OCI-LY7 (cell line): ENCODE measurements around the gene PODXL2. TPM values are rescaled to one million over a fixed set of nuclear protein-coding genes. Genes with fewer than 3 reads are reported as not detected.

Source experiments
- BruUV-seq: library from RNA; stranded (reverse); fragments of 400-500 nt; replicated peaks from 2 replicates; lab custom pipeline; 2021; lab: Mats Ljungman, UMichigan
- CTCF ChIA-PET: fragments of 300-600 bp; sonication (Branson Sonifier 250); formaldehyde crosslinking; loops from one replicate; lab custom pipeline; 2022; ENCODE audit warnings: antibody characterized with exemption; ENCODE audit not compliant: unreplicated experiment; lab: Charles Lee
- POLR2A ChIA-PET: fragments of 300-600 bp; sonication (Branson Sonifier 250); formaldehyde crosslinking; loops from one replicate; lab custom pipeline; 2022; ENCODE audit warnings: antibody characterized with exemption; lab: Charles Lee
- DNase-seq: peaks from one replicate; pipeline ENCODE4 v3.0.0-alpha.2; 2015; ENCODE audit warnings: low spot score
- H2AFZ ChIP-seq: fragments of 200-600 bp; sonication (generic), shearing (Covaris generic); 2 replicates; pipeline ENCODE4 v1.6.1; 2014; ENCODE audit warnings: mild to moderate bottlenecking, antibody characterized with exemption, low read length, moderate library complexity
- H3K27ac ChIP-seq: fragments of 200-600 bp; sonication (generic); 2 replicates; pipeline ENCODE4 v1.5.1; 2014; ENCODE audit warnings: mixed run types, low read depth, mild to moderate bottlenecking, moderate library complexity, low read length, inconsistent platforms; ENCODE audit not compliant: poor library complexity, severe bottlenecking
- H3K36me3 ChIP-seq: fragments of 200-600 bp; sonication (generic); 2 replicates; pipeline ENCODE4 v1.6.1; 2014; ENCODE audit warnings: mild to moderate bottlenecking, antibody characterized with exemption, low read length, moderate library complexity, mixed read lengths; ENCODE audit not compliant: insufficient read depth
- H3K4me1 ChIP-seq: fragments of 200-600 bp; sonication (generic); 2 replicates; pipeline ENCODE4 v1.5.1; 2014; ENCODE audit warnings: mild to moderate bottlenecking, low read length; ENCODE audit not compliant: insufficient read depth, poor library complexity, severe bottlenecking
- H3K4me2 ChIP-seq: fragments of 200-600 bp; sonication (generic); 2 replicates; pipeline ENCODE4 v1.6.1; 2014; ENCODE audit warnings: mild to moderate bottlenecking, low read length
- H3K4me3 ChIP-seq: fragments of 200-600 bp; sonication (generic); 2 replicates; pipeline ENCODE4 v1.5.1; 2014; ENCODE audit warnings: mild to moderate bottlenecking, low read depth, low read length; ENCODE audit not compliant: poor library complexity, severe bottlenecking
- H3K79me2 ChIP-seq: fragments of 200-600 bp; sonication (generic); 2 replicates; pipeline ENCODE4 v1.6.1; 2016; ENCODE audit warnings: low read depth, mild to moderate bottlenecking, low read length, moderate library complexity, mixed read lengths; ENCODE audit not compliant: insufficient read depth
- H3K9me2 ChIP-seq: fragments of 200-600 bp; sonication (generic); 2 replicates; pipeline ENCODE4 v1.6.1; 2016; ENCODE audit warnings: mild to moderate bottlenecking, low read length, mixed read lengths; ENCODE audit not compliant: insufficient read depth
- H3K9me3 ChIP-seq: fragments of 200-600 bp; sonication (generic); 2 replicates; pipeline ENCODE4 v1.6.1; 2014; ENCODE audit warnings: mild to moderate bottlenecking, mixed run types, low read length, mixed read lengths
- H4K20me1 ChIP-seq: fragments of 200-600 bp; sonication (generic); 2 replicates; pipeline ENCODE4 v1.6.1; 2014; ENCODE audit warnings: mild to moderate bottlenecking, antibody characterized with exemption, low read length, moderate library complexity, mixed read lengths; ENCODE audit not compliant: insufficient read depth
- EZH2phosphoT487 ChIP-seq: fragments of 200-600 bp; sonication (generic); IDR thresholded peaks from 2 replicates; pipeline ENCODE4 v1.6.1; 2018; ENCODE audit warnings: low read depth, borderline replicate concordance, mild to moderate bottlenecking, mixed run types, antibody characterized with exemption, low read length, moderate library complexity, mixed read lengths
- intact Hi-C: fragments of 100-400 bp; cut with micrococcal nuclease; formaldehyde crosslinking; loops from one replicate; pipeline ENCODE4 v1.10.0; 2022; ENCODE audit not compliant: unreplicated experiment
- total RNA-seq, 2 experiments: library from RNA; depleted of rRNA in 1 of 2; stranded (reverse); fragments of >200 nt in 1 of 2; shearing (Covaris generic) in 1 of 2; gene quantifications; 2 replicates each; pipeline ENCODE4 v1.2.3, GENCODE V29; 2014 to 2022
- TF ChIP-seq, protein P1 (sequence below): fragments of 200-600 bp; sonication (generic); conservative IDR thresholded peaks from 2 replicates; pipeline ENCODE4 v1.5.1; 2014; ENCODE audit warnings: mild to moderate bottlenecking, antibody characterized with exemption, low read length, moderate library complexity, mixed read lengths

The PODXL2 gene
- total RNA-seq, 2 experiments from 2014 or later = 16.1 to 29.4 TPM

DNA sequence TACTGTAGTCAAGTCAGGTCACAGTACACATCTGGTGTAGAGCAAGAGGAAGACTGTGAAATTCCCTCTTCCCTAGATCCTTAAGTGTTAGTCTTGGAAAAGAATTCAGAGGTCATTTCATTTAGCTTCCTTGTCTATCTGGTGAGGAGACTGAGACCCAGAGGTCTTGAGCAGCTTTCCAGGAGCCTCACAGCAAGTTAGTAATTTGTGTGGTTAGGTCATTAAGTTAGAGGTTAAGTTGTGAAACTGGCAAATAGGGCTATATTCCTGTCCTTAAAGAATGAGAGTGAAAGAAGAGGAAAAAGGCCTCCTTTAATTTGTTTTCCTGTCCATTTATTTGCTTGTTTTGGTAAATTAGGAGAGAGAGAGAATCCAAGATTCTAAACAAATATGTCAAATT is 9.0 kb downstream of the PODXL2 start:
- intact Hi-C loops = no loop called here
- Histone ChIP-seq H3K79me2 (no peaks in the 10 kb centered on the region), H3K9me3 (no peaks in the 10 kb centered on the region), H3K27ac (no peak overlapping the region), H3K4me2 (no peak overlapping the region), H3K36me3 (no peaks in the 10 kb centered on the region; the same call in 1 of the 2 replicates), H3K4me3 (no peak overlapping the region), H3K9me2 (no peaks in the 10 kb centered on the region), H3K4me1 (peaks cover 12% of the 10 kb centered on the region), H4K20me1 (no peaks in the 10 kb centered on the region), H2AFZ (no peak overlapping the region)
- DNase-seq = no peak
- no TSS peak for BruUV-seq
- TF ChIP-seq, protein P1, sequence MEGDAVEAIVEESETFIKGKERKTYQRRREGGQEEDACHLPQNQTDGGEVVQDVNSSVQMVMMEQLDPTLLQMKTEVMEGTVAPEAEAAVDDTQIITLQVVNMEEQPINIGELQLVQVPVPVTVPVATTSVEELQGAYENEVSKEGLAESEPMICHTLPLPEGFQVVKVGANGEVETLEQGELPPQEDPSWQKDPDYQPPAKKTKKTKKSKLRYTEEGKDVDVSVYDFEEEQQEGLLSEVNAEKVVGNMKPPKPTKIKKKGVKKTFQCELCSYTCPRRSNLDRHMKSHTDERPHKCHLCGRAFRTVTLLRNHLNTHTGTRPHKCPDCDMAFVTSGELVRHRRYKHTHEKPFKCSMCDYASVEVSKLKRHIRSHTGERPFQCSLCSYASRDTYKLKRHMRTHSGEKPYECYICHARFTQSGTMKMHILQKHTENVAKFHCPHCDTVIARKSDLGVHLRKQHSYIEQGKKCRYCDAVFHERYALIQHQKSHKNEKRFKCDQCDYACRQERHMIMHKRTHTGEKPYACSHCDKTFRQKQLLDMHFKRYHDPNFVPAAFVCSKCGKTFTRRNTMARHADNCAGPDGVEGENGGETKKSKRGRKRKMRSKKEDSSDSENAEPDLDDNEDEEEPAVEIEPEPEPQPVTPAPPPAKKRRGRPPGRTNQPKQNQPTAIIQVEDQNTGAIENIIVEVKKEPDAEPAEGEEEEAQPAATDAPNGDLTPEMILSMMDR = no peak
- no peak for TF ChIP-seq EZH2phosphoT487
- ChIA-PET POLR2A (no interaction called here), CTCF (no interaction called here)

- intact Hi-C loops = no loop called here
- no peak overlapping the region for H3K27ac ChIP-seq
Observed at GRCh38 chr3:127639173-127640041, 10.4 kb downstream of the PODXL2 start.

GRCh38 chr3:127640042-127640355 is 11.0 kb downstream of the PODXL2 start:
- Histone ChIP-seq H3K9me3 (no peaks in the 10 kb centered on the region), H3K36me3 (no peaks in the 10 kb centered on the region; the same call in 1 of the 2 replicates), H2AFZ (no peak overlapping the region), H3K9me2 (no peaks in the 10 kb centered on the region), H3K27ac (no peak overlapping the region), H4K20me1 (no peaks in the 10 kb centered on the region), H3K4me2 (no peak overlapping the region), H3K4me1 (peaks cover 12% of the 10 kb centered on the region), H3K79me2 (no peaks in the 10 kb centered on the region), H3K4me3 (no peak overlapping the region)
- POLR2A ChIA-PET = no interaction called here
- intact Hi-C loops = no loop called here
- TF ChIP-seq, protein P1 = no peak
- no peak for TF ChIP-seq EZH2phosphoT487
- DNase-seq = no peak
- CTCF ChIA-PET = no interaction called here
- BruUV-seq = no TSS peak

More at GRCh38 chr3:127639173-127640041, 10.4 kb downstream of the PODXL2 start:
- H3K79me2 ChIP-seq = no peaks in the 10 kb centered on the region
- H4K20me1 ChIP-seq = no peaks in the 10 kb centered on the region
- BruUV-seq = no TSS peak
- ChIA-PET POLR2A (no interaction called here), CTCF (no interaction called here)
- H3K9me2 ChIP-seq = no peaks in the 10 kb centered on the region
- TF ChIP-seq EZH2phosphoT487 = no peak
- TF ChIP-seq, protein P1 = no peak
- H3K9me3 ChIP-seq = no peaks in the 10 kb centered on the region
- H3K4me2 ChIP-seq = no peak overlapping the region
- no peaks in the 10 kb centered on the region; the same call in 1 of the 2 replicates for H3K36me3 ChIP-seq
- H3K4me1 ChIP-seq = peaks cover 12% of the 10 kb centered on the region
- no peak overlapping the region for H3K4me3 ChIP-seq
- H2AFZ ChIP-seq = no peak overlapping the region
- no peak for DNase-seq
